WI38 (cell line): ENCODE measurements around the gene RREB1.

ENCODE experiments used
- H3K4me3 ChIP-seq: 2 replicates; pipeline ENCODE4 v1.5.1; 2011; ENCODE audit warnings: low read depth, mild to moderate bottlenecking, control low read depth, low read length
- CTCF ChIP-seq: IDR thresholded peaks from 2 replicates; pipeline ENCODE4 v1.5.1; 2012; ENCODE audit warnings: low read depth, mild to moderate bottlenecking, control low read depth, low read length

Gene RREB1

GRCh38 chr6:7085911-7086310, 21.9 kb upstream of the RREB1 start:
- H3K4me3 ChIP-seq = no peak overlapping the region
- no peak for TF ChIP-seq CTCF

- no peak overlapping the region for H3K4me3 ChIP-seq
- no peak for TF ChIP-seq CTCF
Observed at GRCh38 chr6:7086488-7086887, 21.3 kb upstream of the RREB1 start.

- TF ChIP-seq CTCF = no peak
- no peak overlapping the region for H3K4me3 ChIP-seq
Observed at GRCh38 chr6:7087066-7087465, 20.7 kb upstream of the RREB1 start.

- no peak for TF ChIP-seq CTCF
- no peak overlapping the region for H3K4me3 ChIP-seq
Observed at GRCh38 chr6:7087491-7087979, 20.2 kb upstream of the RREB1 start.

GRCh38 chr6:7088076-7088742, 19.6 kb upstream of the RREB1 start:
- TF ChIP-seq CTCF = no peak
- H3K4me3 ChIP-seq = no peak overlapping the region

GRCh38 chr6:7098993-7099392, 8.8 kb upstream of the RREB1 start:
- no peak overlapping the region for H3K4me3 ChIP-seq

More at GRCh38 chr6:7098993-7099392, 8.8 kb upstream of the RREB1 start:
- no peak for TF ChIP-seq CTCF
